Vagina (tissue), 2 donors: Measurements from ENCODE around the gene ANKRD63. TPM values are rescaled to one million over a fixed set of nuclear protein-coding genes. Genes with fewer than 3 reads are reported as not detected.

Experiments used
- DNase-seq, 2 donors: peaks; one replicate each; pipeline ENCODE4 v3.0.0-alpha.2; 2017; ENCODE audit errors: extremely low spot score in 2 of 2
- H3K27ac ChIP-seq: fragments of 200-600 bp; sonication (generic); one replicate; pipeline ENCODE4 v1.5.1; 2019
- H3K27me3 ChIP-seq: fragments of 200-600 bp; sonication (generic); one replicate; pipeline ENCODE4 v1.5.1; 2019
- H3K36me3 ChIP-seq, 2 donors: fragments of 200-600 bp; sonication (generic); one replicate each; pipeline ENCODE4 v1.5.1; 2017 to 2019
- H3K4me1 ChIP-seq: fragments of 200-600 bp; sonication (generic); one replicate; pipeline ENCODE4 v1.5.1; 2019
- H3K4me3 ChIP-seq, 2 donors: fragments of 200-600 bp; sonication (generic); 1 replicate in 1 of 2; 2 replicates in 1 of 2; pipeline ENCODE4 v1.5.1; 2016 to 2019
- H3K9me3 ChIP-seq: fragments of 200-600 bp; sonication (generic); one replicate; pipeline ENCODE4 v1.5.1; 2019
- CTCF ChIP-seq, 3 experiments: fragments of 450-650 bp in 2 of 3; fragments of 200-600 bp in 1 of 3; sonication (generic) in 1 of 3; IDR thresholded peaks; one replicate each; pipeline ENCODE4 v1.5.1; 2017 to 2019; ENCODE audit warnings: antibody characterized with exemption in 3 of 3, mild to moderate bottlenecking in 2 of 3, moderate library complexity in 2 of 3
- POLR2A ChIP-seq, 2 donors: fragments of 450-650 bp; IDR thresholded peaks; one replicate each; pipeline ENCODE4 v1.6.1; 2017; ENCODE audit warnings: antibody characterized with exemption in 2 of 2, mild to moderate bottlenecking in 2 of 2, moderate library complexity in 2 of 2
- POLR2AphosphoS5 ChIP-seq, 2 donors: sonication (generic); formaldehyde crosslinking; IDR thresholded peaks; one replicate each; pipeline ENCODE4 v1.9.0; 2017; ENCODE audit warnings: antibody characterized with exemption in 2 of 2, mild to moderate bottlenecking in 2 of 2, low read depth in 1 of 2; ENCODE audit not compliant: insufficient read depth in 1 of 2
- intact Hi-C: fragments of 100-400 bp; cut with DNase I; formaldehyde crosslinking; loops from one replicate; pipeline ENCODE4 v1.15.1; 2023
- total RNA-seq: library from RNA; depleted of rRNA; stranded (reverse); fragments of >200 nt; gene quantifications from one replicate; pipeline ENCODE4 v1.2.3, GENCODE V29; 2016

Gene ANKRD63
- total RNA-seq, 1 donor from 2014 or later = not detected

DNA sequence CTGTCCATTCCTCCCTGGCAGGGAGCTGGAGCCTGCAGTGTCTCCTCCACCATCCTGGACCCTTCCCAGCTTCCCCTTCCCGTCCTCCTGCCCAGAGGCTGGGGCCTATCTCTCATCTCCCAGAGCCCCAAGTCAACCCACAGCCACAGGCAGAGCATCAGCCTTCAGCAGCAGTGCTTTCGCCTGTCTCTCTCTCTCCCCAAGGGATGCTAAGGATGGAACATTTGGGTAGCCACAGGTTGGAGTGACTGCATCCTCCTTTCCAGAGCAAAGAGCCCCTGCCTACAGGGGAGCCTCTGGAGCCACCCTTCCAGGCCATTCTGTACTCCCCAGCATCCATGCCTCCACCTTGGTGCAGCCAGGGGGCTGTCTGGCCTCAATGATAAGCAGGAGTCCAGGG is 20.7 kb upstream of the ANKRD63 start:
- H3K4me3 ChIP-seq = no peak overlapping the region
- H3K4me1 ChIP-seq = no peaks in the 10 kb centered on the region
- no peaks in the 10 kb centered on the region for H3K27me3 ChIP-seq
- no peaks in the 10 kb centered on the region for H3K36me3 ChIP-seq
- H3K9me3 ChIP-seq = no peaks in the 10 kb centered on the region
- no peak for DNase-seq
- no peak overlapping the region for H3K27ac ChIP-seq
- intact Hi-C loops = no loop called here
- no peak for TF ChIP-seq POLR2A (IDR thresholded peaks at IDR 0.05)
- TF ChIP-seq CTCF (IDR thresholded peaks at IDR 0.05) = no peak
- TF ChIP-seq POLR2AphosphoS5 (IDR thresholded peaks at IDR 0.05; ENCODE audit: insufficient read depth in 1 of 2, low read depth in 1 of 2) = no peak

GRCh38 chr15:40302981-40303380 is 20.1 kb upstream of the ANKRD63 start:
- intact Hi-C loops = no loop called here
- H3K9me3 ChIP-seq = no peaks in the 10 kb centered on the region
- no peak overlapping the region for H3K4me3 ChIP-seq
- H3K27me3 ChIP-seq = no peaks in the 10 kb centered on the region
- no peaks in the 10 kb centered on the region for H3K4me1 ChIP-seq
- no peak for DNase-seq
- TF ChIP-seq POLR2A (IDR thresholded peaks at IDR 0.05) (no peak), CTCF (IDR thresholded peaks at IDR 0.05) (no peak), POLR2AphosphoS5 (IDR thresholded peaks at IDR 0.05; ENCODE audit: insufficient read depth in 1 of 2, low read depth in 1 of 2) (no peak)
- H3K27ac ChIP-seq = no peak overlapping the region
- no peaks in the 10 kb centered on the region for H3K36me3 ChIP-seq

- no peak for TF ChIP-seq POLR2A (IDR thresholded peaks at IDR 0.05)
- no peak for TF ChIP-seq CTCF (IDR thresholded peaks at IDR 0.05)
- TF ChIP-seq POLR2AphosphoS5 (IDR thresholded peaks at IDR 0.05; ENCODE audit: insufficient read depth in 1 of 2, low read depth in 1 of 2) = no peak
- H3K27me3 ChIP-seq = no peaks in the 10 kb centered on the region
- H3K27ac ChIP-seq = no peak overlapping the region
- no peaks in the 10 kb centered on the region for H3K4me1 ChIP-seq
- H3K9me3 ChIP-seq = no peaks in the 10 kb centered on the region
- intact Hi-C loops = no loop called here
- DNase-seq = no peak
- no peak overlapping the region for H3K4me3 ChIP-seq
- no peaks in the 10 kb centered on the region for H3K36me3 ChIP-seq
Measured at GRCh38 chr15:40302288-40302886, 19.5 kb upstream of the ANKRD63 start.

DNA sequence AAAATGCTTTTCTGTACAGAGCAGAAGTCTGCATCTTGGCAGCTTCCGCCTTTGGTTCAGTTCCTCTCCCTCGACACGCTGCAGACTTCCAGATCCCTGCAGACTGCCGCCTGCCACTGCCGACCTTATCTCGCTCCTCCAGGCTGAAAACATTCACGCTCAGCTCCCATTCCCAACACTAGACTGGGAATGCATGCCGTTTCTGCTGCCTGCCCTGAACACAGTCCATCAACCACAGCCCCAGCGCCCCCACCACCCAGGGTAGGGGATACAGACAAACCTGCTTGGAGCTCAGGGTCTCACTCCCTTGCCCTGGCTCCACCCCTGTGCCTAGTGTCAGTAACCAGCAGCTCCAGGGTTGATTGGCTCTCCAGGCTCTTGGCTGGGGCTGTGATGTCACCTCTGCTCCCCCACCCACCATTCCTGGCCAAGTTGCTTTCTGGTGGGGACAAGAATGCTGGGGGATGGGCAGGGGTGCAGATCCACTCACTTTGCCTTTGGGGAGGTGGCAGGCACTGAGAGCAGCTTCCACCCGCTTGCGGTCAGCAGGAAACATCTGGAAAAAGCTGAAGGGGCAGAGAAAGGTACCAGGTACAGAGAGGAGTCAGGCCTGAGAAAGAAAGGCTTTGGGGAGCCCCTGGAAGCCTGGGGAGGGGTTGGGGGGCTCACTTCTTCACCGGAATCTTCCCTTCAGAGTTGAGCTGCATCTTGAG is 18.8 kb upstream of the ANKRD63 start:
- no peak for TF ChIP-seq CTCF (IDR thresholded peaks at IDR 0.05)
- Histone ChIP-seq H3K27me3 (no peaks in the 10 kb centered on the region), H3K36me3 (no peaks in the 10 kb centered on the region), H3K27ac (no peak overlapping the region), H3K4me1 (no peaks in the 10 kb centered on the region), H3K9me3 (no peaks in the 10 kb centered on the region), H3K4me3 (no peak overlapping the region)
- DNase-seq = no peak
- intact Hi-C loops = no loop called here

DNA sequence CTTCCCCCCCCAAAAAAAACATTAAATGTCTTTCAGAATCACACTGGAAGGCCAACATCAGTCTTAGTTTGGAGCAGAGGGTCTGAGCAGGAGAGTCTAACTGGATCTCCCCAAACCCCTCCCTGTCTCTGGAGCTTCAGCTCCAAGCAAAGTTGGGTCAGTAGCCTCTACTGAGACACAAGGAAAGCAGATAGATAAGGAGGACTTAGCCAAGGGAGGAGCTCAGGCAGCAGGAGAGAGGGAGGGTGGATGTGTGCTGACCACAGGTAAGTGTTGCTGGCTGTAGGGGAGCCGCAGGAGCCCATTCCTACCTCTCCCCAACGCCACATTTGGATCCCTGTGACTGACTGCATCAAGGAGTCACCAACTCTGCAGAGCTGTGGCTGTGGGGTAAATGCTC is 17.9 kb upstream of the ANKRD63 start:
- Histone ChIP-seq H3K4me1 (no peaks in the 10 kb centered on the region), H3K4me3 (no peak overlapping the region), H3K9me3 (no peaks in the 10 kb centered on the region), H3K27ac (no peak overlapping the region), H3K36me3 (no peaks in the 10 kb centered on the region), H3K27me3 (no peaks in the 10 kb centered on the region)
- TF ChIP-seq POLR2AphosphoS5 (IDR thresholded peaks at IDR 0.05; ENCODE audit: insufficient read depth in 1 of 2, low read depth in 1 of 2) (no peak), POLR2A (IDR thresholded peaks at IDR 0.05) (no peak), CTCF (IDR thresholded peaks at IDR 0.05) (no peak)
- no peak for DNase-seq
- intact Hi-C loops = no loop called here
